Right ventricle myocardium inferior (tissue), 1 donor: Measurements from ENCODE around the gene USP36. TPM values are rescaled to one million over a fixed set of nuclear protein-coding genes. Genes with fewer than 3 reads are reported as not detected.

Source experiments
- ATAC-seq: fragments of 200-7000 bp; cut with Tn5 transposase; one replicate; pipeline ENCODE4 v1.9.1; 2020; ENCODE audit warnings: mild to moderate bottlenecking, moderate library complexity
- DNase-seq: peaks from one replicate; pipeline ENCODE4 v3.0.0; 2021; ENCODE audit errors: missing footprints
- intact Hi-C: fragments of 100-400 bp; cut with DNase I; formaldehyde crosslinking; loops from one replicate; pipeline ENCODE4 v1.11.0; 2022
- total RNA-seq: library from RNA; stranded (reverse); fragmentation: NEBNext Ultra II Directional; extraction: Animal tissue kit (Norgen Biotek cat#: 25700); gene quantifications from one replicate; pipeline ENCODE4 v1.2.1, GENCODE V29; 2021
- donor health status: DM: no; HTN: yes; CAD: no; lungs with severe emphysema.

USP36 gene
- total RNA-seq, 1 donor from 2014 or later: 18.4 TPM

- intact Hi-C loops: no loop called here
- DNase-seq: peak; percentile 35
- ATAC-seq: no peak
Observed at GRCh38 chr17:78823282-78824046, 17.1 kb downstream of the USP36 start.

- intact Hi-C loops: no loop called here
- peak; percentile 27 for DNase-seq
- ATAC-seq: no peak
Observed at GRCh38 chr17:78822552-78822951, 18.1 kb downstream of the USP36 start.

GRCh38 chr17:78821961-78822360 lies 18.7 kb downstream of the USP36 start:
- DNase-seq (peak; percentile 21), ATAC-seq (no peak)
- intact Hi-C loops: no loop called here

- peak; percentile 37 for DNase-seq
- ATAC-seq: no peak
- intact Hi-C loops: no loop called here
Observed at GRCh38 chr17:78820841-78821240, 19.8 kb downstream of the USP36 start.

- ATAC-seq (no peak), DNase-seq (peak; percentile 11)
- intact Hi-C loops: no loop called here
Observed at GRCh38 chr17:78819806-78820792, 20.5 kb downstream of the USP36 start.

- peak; percentile 62 for DNase-seq
- no peak for ATAC-seq
- intact Hi-C loops: no loop called here
Observed at GRCh38 chr17:78819402-78819801, 21.2 kb downstream of the USP36 start.

- ATAC-seq (no peak), DNase-seq (peak; percentile 68)
- intact Hi-C loops: no loop called here
Observed at GRCh38 chr17:78818932-78819331, 21.7 kb downstream of the USP36 start.

GRCh38 chr17:78818152-78818846 lies 22.3 kb downstream of the USP36 start:
- DNase-seq (no peak), ATAC-seq (no peak)
- intact Hi-C loops: no loop called here

- ATAC-seq (no peak), DNase-seq (no peak)
Observed at GRCh38 chr17:78817123-78817522, 23.5 kb downstream of the USP36 start.

GRCh38 chr17:78815696-78816095 lies 24.9 kb downstream of the USP36 start:
- intact Hi-C loops: loop anchor here (2.0 kb wide), 1 partner anchor 17 kb away; no protein-coding TSS in a partner anchor
- no peak for ATAC-seq
- no peak for DNase-seq

More at GRCh38 chr17:78817123-78817522, 23.5 kb downstream of the USP36 start:
- intact Hi-C loops: no loop called here

- ATAC-seq (peak; percentile 52), DNase-seq (no peak)
- intact Hi-C loops: no loop called here
Observed at GRCh38 chr17:78812855-78813254, 27.8 kb downstream of the USP36 start.

- ATAC-seq: no peak
- intact Hi-C loops: no loop called here
- DNase-seq: no peak
Observed at GRCh38 chr17:78808163-78808562, 32.5 kb downstream of the USP36 start.

GRCh38 chr17:78806451-78806850 lies 34.2 kb downstream of the USP36 start:
- intact Hi-C loops: no loop called here
- DNase-seq (no peak), ATAC-seq (no peak)

GRCh38 chr17:78805301-78805700 lies 35.3 kb downstream of the USP36 start:
- ATAC-seq (no peak), DNase-seq (no peak)
- intact Hi-C loops: no loop called here

- DNase-seq (no peak), ATAC-seq (no peak)
- intact Hi-C loops: no loop called here
Observed at GRCh38 chr17:78804777-78805176, 35.8 kb downstream of the USP36 start.

- peak; percentile 86 for DNase-seq
- no peak for ATAC-seq
- intact Hi-C loops: no loop called here
Observed at GRCh38 chr17:78803186-78803845, 37.3 kb downstream of the USP36 start.

GRCh38 chr17:78802459-78802858 lies 38.2 kb downstream of the USP36 start:
- no peak for ATAC-seq
- intact Hi-C loops: no loop called here
- DNase-seq: no peak

- no peak for DNase-seq
- ATAC-seq: no peak
- intact Hi-C loops: no loop called here
Observed at GRCh38 chr17:78802008-78802407, 38.6 kb downstream of the USP36 start.
